Bronchial epithelial cell (primary cell): Measurements from ENCODE around the gene TOR1B. TPM values are rescaled to one million over a fixed set of nuclear protein-coding genes. Genes with fewer than 3 reads are reported as not detected.
A peak's percentile ranks its signal among the peaks of the same experiment; 100 is the strongest.

Experiments
- DNase-seq: peaks from one replicate; pipeline ENCODE4 v3.0.0-alpha.2; 2010; ENCODE audit warnings: low read depth
- FAIRE-seq: peaks from 2 replicates; lab custom pipeline; 2011; peaks lifted over from hg19 to GRCh38; lab: Jason Lieb, UNC
- H3K27me3 ChIP-seq: 2 replicates; pipeline ENCODE4 v1.5.1; 2011; ENCODE audit warnings: low read length; ENCODE audit not compliant: control insufficient read depth, insufficient read depth
- H3K36me3 ChIP-seq: 2 replicates; pipeline ENCODE4 v1.5.1; 2011; ENCODE audit warnings: low read length; ENCODE audit not compliant: control insufficient read depth, insufficient read depth
- H3K4me3 ChIP-seq: 2 replicates; pipeline ENCODE4 v1.5.1; 2011; ENCODE audit warnings: mild to moderate bottlenecking, low read depth, low read length, control low read depth
- total RNA-seq: library from RNA; depleted of rRNA; stranded (reverse); fragments of >200 nt; gene quantifications from 2 replicates; pipeline ENCODE4 v1.2.1, GENCODE V29; 2014
- TF ChIP-seq, protein P1 (sequence below): IDR thresholded peaks from 2 replicates; pipeline ENCODE4 v1.5.1; 2011; ENCODE audit warnings: mild to moderate bottlenecking, moderate library complexity, low read length, control low read depth, inconsistent platforms; ENCODE audit not compliant: insufficient read depth, severe bottlenecking

The TOR1B gene
- total RNA-seq, 1 donor from 2014 or later: 27.9 TPM

GRCh38 chr9:129835860-129836223, 32.9 kb downstream of the TOR1B start:
- Histone ChIP-seq H3K27me3 (no peaks in the 10 kb centered on the region), H3K4me3 (peak overlapping the region; percentile 93), H3K36me3 (peaks cover 11% of the 10 kb centered on the region)
- FAIRE-seq (no peak), DNase-seq (no peak)
- TF ChIP-seq, protein P1, sequence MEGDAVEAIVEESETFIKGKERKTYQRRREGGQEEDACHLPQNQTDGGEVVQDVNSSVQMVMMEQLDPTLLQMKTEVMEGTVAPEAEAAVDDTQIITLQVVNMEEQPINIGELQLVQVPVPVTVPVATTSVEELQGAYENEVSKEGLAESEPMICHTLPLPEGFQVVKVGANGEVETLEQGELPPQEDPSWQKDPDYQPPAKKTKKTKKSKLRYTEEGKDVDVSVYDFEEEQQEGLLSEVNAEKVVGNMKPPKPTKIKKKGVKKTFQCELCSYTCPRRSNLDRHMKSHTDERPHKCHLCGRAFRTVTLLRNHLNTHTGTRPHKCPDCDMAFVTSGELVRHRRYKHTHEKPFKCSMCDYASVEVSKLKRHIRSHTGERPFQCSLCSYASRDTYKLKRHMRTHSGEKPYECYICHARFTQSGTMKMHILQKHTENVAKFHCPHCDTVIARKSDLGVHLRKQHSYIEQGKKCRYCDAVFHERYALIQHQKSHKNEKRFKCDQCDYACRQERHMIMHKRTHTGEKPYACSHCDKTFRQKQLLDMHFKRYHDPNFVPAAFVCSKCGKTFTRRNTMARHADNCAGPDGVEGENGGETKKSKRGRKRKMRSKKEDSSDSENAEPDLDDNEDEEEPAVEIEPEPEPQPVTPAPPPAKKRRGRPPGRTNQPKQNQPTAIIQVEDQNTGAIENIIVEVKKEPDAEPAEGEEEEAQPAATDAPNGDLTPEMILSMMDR: no peak

DNA sequence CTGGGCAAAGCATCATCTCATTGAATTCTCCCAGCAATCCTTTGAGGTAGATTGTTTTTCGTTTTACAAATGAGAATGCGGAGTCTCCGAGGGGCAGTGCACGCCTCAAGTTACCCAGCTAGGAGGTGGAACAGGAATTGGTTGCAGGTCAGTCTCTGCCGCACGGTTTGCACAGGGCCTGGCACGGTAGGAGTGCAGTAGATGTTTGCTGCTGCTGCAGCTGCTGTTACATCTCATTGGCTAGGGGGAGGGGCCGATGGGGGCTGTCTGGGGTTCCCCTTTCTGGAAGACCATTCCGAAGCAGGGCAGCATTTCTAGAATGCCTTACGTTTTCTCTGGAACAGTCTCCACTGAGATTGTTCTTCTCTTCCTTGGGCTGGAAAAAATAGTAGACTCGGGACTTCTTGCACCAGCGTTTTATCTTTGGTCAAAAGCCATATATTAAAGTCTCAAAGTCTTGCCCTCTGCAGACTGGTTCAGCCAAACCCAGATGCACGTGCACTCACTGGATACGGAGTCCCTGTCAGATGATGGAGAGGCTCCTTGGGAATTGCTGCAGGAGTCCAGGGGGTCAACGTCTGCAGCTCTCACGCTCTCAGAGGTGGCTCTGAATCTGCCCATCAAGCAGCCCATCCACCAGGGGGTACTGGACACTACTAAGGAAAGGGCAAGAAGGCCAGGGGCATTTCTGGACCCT, 33.5 kb downstream of the TOR1B start:
- peak overlapping the region; percentile 93 for H3K4me3 ChIP-seq
- peaks cover 11% of the 10 kb centered on the region for H3K36me3 ChIP-seq
- DNase-seq (no peak), FAIRE-seq (no peak)
- H3K27me3 ChIP-seq: no peaks in the 10 kb centered on the region
- TF ChIP-seq, protein P1: no peak

- Histone ChIP-seq H3K36me3 (peaks cover 3% of the 10 kb centered on the region), H3K4me3 (no peak overlapping the region), H3K27me3 (no peaks in the 10 kb centered on the region)
- no peak for FAIRE-seq
- TF ChIP-seq, protein P1: no peak
- peak; percentile 35 for DNase-seq
Measured at GRCh38 chr9:129838707-129839259, 35.8 kb downstream of the TOR1B start.

DNA sequence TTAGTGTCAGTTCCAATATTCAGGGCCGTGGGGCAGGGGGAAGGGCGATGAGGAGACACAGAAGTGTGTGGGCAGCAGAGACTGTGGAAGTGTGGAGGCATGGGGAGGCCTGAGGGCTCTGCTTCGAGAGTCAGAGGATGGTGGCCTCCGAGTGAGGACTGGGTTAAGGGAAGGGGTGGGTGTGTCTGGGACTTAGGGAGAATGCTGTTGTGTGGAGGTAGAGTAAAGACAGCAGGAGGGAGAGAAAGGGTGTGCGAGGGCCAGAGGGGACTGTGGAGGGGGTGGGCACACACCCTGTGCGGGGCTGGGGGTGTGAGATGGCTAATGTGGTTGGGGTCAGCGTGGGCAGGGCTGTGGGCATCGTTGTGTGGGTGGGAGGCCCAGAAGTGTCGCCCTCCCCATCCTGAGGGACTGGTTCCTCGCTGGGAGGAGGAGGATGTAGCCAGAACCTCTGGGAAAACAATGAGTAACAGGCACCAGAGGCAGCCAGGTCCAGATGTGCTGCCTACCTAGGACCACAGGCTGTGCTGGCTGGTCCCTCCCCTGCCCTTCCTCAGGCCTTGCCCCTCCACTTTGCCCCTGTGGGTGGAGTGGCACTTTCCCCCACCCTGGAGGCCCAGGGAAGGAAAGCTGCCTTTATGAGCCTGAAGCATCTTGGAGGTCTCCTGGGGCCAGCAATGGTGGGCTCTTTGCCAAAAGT, 36.5 kb downstream of the TOR1B start:
- H3K4me3 ChIP-seq: no peak overlapping the region
- DNase-seq (no peak), FAIRE-seq (no peak)
- peaks cover 3% of the 10 kb centered on the region for H3K36me3 ChIP-seq
- TF ChIP-seq, protein P1: no peak
- H3K27me3 ChIP-seq: no peaks in the 10 kb centered on the region

- TF ChIP-seq, protein P1: no peak
- FAIRE-seq: no peak
- Histone ChIP-seq H3K27me3 (no peaks in the 10 kb centered on the region), H3K4me3 (no peak overlapping the region), H3K36me3 (peaks cover 3% of the 10 kb centered on the region)
- no peak for DNase-seq
Measured at GRCh38 chr9:129840034-129840433, 37.0 kb downstream of the TOR1B start.
